Forelimb muscle (tissue), 1 donor: ENCODE measurements around the gene POU4F1. TPM values are rescaled to one million over a fixed set of nuclear protein-coding genes. Genes with fewer than 3 reads are reported as not detected.

ENCODE experiments used
- DNase-seq: peaks from one replicate; pipeline ENCODE4 v3.0.0-alpha.2; 2013; ENCODE audit warnings: low read depth
- polyA plus RNA-seq: library from polyadenylated mRNA; unstranded; fragments of 120-200 nt; gene quantifications from one replicate; pipeline ENCODE4 v1.2.1, GENCODE V29; 2013; ENCODE audit not compliant: insufficient read length

Gene POU4F1
- polyA plus RNA-seq, 1 donor: 12.7 TPM

- no peak for DNase-seq
Observed at GRCh38 chr13:78606471-78607408, 3.4 kb upstream of the POU4F1 start.

DNA sequence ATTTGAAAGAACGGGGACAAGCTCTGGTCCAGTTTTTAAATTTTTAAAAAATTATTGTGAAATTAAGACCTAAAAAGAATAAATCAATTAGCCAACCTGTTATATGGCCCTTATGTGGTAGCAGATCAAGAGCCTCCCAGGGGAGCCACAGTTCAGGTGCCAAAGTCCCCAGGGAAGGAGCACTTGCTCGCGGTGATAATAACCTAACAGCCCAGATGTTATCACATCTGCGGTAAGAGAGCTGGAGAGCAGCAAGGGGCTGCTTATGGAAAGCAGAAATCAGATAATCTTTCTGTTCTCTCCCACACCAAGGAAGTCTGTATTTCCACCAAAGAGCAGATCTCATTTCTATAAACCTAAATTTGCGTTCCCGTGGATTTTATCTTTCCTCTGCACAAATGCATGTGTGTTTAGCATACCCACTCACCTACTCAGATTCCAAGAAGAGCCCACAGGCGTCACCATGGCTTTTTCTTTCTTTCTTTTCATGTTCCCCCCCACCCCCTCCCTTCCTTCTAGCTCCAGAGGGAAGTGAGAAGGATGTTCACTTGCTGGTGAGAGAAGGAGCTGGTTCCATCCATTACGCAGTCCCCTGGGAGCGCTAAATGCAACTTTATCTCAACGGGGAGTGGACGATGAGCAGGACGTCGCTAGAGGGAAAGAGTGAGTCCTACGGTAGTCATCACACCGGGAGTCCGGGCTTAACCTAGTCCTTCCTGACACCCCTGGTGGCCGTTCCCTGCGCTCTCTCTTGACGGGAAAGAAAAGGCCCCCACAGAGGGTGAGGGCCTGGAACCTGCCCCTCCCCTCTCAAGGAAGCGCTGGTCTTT, 1.6 kb upstream of the POU4F1 start:
- no peak for DNase-seq

DNA sequence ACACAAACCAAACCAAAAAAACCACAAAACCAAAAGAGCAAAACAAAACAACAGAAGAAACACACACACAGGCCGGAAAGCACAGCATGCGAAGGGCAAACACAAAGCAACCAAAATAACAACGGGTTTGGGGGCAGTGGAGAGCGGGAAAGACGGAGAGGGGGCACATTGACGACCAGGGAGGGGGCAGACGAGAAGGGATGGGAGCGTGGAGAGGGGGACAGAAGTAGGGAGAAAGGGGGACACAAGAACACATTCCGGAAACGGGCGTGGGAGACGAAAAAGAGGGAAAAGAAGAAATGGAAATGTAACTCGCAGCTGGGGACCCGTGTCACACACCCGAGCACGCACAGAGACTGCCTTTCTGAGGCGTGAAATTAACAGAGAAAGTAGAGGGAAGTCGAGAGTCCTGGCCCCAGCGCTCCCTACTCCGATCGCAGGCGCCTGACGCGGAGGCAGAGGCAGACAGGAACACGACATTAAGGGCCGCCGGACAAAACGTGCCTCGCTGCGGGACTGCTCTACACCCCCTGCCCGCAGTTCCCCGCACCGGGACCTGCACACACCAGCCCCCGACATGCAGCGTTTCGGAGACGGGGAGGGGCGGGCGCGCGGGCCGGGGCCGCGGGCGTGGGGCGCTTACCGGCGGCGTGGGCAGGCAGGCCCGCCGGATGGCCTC, 652 bp downstream of the POU4F1 start:
- no peak for DNase-seq

DNA sequence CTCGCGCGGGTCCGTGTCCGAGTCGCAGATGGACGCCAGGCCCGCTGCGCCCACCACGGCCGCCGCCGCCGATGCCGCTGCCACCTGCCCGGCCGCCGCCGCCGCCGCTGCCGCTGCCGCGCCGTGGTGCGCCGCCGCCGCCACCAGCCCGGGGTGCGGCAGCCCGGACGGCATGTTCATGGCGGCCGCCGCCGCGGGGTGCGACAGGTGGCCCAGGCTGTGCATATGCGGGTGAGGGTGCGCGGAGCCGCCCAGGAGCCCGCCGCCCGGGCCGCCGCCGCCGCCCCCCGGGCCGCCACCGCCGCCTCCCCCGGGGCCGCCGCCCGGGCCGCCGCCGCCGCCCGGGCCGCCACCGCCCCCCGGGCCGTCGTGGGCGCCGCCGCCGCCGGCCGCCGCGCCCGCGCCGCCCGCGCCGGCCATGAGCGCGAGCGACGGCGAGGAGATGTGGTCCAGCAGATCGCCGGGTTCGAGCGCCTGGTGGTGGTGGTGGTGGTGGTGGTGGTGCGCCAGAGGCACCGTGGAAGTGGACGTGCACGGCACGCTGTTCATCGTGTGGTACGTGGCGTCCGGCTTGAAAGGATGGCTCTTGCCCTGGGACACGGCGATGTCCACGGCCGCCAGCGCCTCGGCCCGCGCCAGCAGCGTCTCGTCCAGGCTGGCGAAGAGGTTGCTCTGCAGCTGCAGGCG, 1.3 kb downstream of the POU4F1 start:
- DNase-seq: no peak

- no peak for DNase-seq
Observed at GRCh38 chr13:78601124-78601873, 2.1 kb downstream of the POU4F1 start.

GRCh38 chr13:78600280-78600883, 3.0 kb downstream of the POU4F1 start:
- DNase-seq: no peak

GRCh38 chr13:78599645-78600279, 3.6 kb downstream of the POU4F1 start:
- DNase-seq: no peak

GRCh38 chr13:78598966-78599644, 4.2 kb downstream of the POU4F1 start:
- no peak for DNase-seq

- DNase-seq: no peak
Observed at GRCh38 chr13:78598116-78598781, 5.1 kb downstream of the POU4F1 start.

GRCh38 chr13:78597602-78597932, 5.8 kb downstream of the POU4F1 start:
- DNase-seq: no peak

GRCh38 chr13:78596736-78597601, 6.4 kb downstream of the POU4F1 start:
- DNase-seq: no peak

- no peak for DNase-seq
Observed at GRCh38 chr13:78596399-78596735, 7.0 kb downstream of the POU4F1 start.

GRCh38 chr13:78595495-78596398, 7.6 kb downstream of the POU4F1 start:
- DNase-seq: no peak

DNA sequence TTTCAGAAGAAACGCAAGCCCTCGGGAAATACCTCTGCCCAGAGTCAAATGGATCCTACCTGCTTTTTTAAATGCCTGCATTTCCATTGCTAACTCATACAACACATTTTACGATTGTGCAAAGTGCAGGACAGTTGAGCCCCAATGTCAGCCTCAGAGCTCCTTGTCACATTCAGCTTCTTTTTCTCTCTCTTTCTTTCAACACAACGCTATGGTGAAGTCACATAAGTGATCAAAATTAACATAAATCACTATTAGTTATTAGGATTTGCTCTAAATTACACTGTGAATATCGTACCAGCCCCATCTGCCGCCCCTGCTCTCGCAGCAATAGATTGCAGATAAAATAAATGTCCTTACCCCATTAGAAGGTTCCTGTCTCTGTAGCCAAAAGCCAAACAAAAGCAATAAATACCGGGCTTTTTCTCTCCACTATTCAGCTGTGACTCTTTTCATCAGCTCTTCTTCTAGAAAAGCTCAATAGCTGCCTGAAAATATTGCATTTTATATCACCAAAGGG, 8.8 kb downstream of the POU4F1 start:
- DNase-seq: no peak

DNA sequence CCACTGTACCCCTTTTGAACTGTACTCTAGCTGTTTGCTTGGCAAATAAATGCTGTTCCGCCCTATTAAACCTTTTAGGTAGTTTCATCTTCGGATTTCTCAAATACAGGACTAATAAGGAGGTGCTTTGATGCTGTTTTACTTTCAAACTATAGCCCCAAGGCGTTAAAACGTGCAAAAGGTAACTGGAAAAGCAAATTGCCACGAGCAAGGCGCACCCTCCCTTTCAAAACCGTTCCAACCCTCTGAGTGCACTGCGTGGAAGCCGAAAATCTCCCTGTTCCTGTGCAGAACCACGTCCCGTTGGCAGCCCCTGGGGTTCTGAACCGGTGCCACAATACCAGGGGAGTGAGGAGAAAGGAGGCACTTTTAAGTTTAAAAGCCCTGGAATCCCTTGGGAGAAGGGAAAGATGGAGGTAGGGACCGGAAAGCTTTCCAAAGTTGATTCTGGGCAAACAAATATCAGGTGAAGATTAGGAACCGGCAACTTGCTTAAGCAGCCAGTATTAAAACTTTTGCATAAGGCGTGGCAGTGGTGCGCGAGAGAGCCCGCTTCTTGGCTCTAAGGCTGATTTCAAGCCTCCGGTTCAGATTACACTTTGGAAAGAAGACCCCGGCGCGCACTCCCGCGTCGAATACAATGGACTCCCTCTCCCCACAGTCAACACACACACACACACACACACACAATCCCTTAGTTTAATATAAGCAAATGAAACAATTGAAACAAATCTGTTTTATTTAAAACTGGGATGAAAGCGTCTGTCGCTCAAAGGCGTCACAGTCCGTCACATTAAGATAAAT, 9.5 kb downstream of the POU4F1 start:
- DNase-seq: no peak

DNA sequence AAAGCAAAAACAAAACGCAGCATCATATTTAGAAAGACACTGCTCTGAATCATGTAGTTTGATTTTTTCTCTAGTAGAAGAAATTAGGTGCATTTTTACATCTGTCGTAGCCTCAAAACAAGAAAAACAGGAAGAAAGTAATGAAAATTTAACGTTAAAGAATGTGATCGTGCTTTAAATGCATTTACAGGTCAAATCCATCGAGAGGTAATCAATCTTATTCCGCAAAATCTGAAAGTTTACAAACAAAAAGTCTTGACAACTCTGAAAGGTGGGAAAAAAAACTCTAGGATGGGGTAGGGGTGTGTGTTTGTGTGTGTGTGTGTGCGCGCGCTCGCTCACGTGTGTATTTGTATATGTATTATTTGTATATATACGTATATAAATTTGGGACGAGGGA, 10.2 kb downstream of the POU4F1 start:
- no peak for DNase-seq
